Thyroid gland (tissue), 4 donors: ENCODE measurements around the gene CTNNA3. TPM values are rescaled to one million over a fixed set of nuclear protein-coding genes. Genes with fewer than 3 reads are reported as not detected.
A peak's percentile ranks its signal among the peaks of the same experiment; 100 is the strongest.
"Not testable (repeated sequence)": the region's sequence is repeated elsewhere in the genome, so short reads cannot be mapped to it uniquely, and the experiment has no call there.

Source experiments
- DNase-seq, 2 donors: peaks; one replicate each; pipeline ENCODE4 v3.0.0-alpha.2; 2019
- H3K27ac ChIP-seq, 3 donors: fragments of 200-600 bp; sonication (generic); 1 replicate in 2 of 3; 2 replicates in 1 of 3; pipeline ENCODE4 v1.5.1; 2016 to 2019; ENCODE audit warnings: mild to moderate bottlenecking in 1 of 3, moderate library complexity in 1 of 3
- H3K27me3 ChIP-seq: fragments of 200-600 bp; sonication (generic); one replicate; pipeline ENCODE4 v1.5.1; 2019
- H3K36me3 ChIP-seq, 2 donors: fragments of 200-600 bp; sonication (generic); one replicate each; pipeline ENCODE4 v1.5.1; 2016 to 2019
- H3K4me1 ChIP-seq, 2 donors: fragments of 200-600 bp; sonication (generic); one replicate each; pipeline ENCODE4 v1.5.1; 2017 to 2019
- H3K4me3 ChIP-seq, 3 donors: fragments of 200-600 bp; sonication (generic); replicated peaks in 1 of 3; 1 replicate in 2 of 3; 2 replicates in 1 of 3; pipeline ENCODE4 v1.5.1; 2016; ENCODE audit warnings: mild to moderate bottlenecking in 1 of 3
- H3K9me3 ChIP-seq: fragments of 200-600 bp; sonication (generic); one replicate; pipeline ENCODE4 v1.5.1; 2017
- POLR2A ChIP-seq, 2 donors: fragments of 450-650 bp; IDR thresholded peaks; one replicate each; pipeline ENCODE4 v1.6.1; 2017; ENCODE audit warnings: antibody characterized with exemption in 2 of 2, mild to moderate bottlenecking in 2 of 2, moderate library complexity in 1 of 2
- WGBS, 2 donors: methylation state at CpG; one replicate each; pipeline ENCODE4 v1.1.5; 2017; 5-methylcytosine and 5-hydroxymethylcytosine counted together
- intact Hi-C: fragments of 100-400 bp; cut with DNase I; formaldehyde crosslinking; loops from one replicate; pipeline ENCODE4 v1.15.1; 2023
- total RNA-seq, 4 donors: library from RNA; depleted of rRNA; stranded (reverse); fragments of >200 nt; gene quantifications; one replicate each; pipeline ENCODE4 v1.2.3, GENCODE V29; 2016
- TF ChIP-seq, protein P1 (sequence below), 6 experiments: fragments of 200-600 bp in 3 of 6; fragments of 450-650 bp in 3 of 6; sonication (generic) in 3 of 6; IDR thresholded peaks; one replicate each; pipeline ENCODE4 v1.5.1; 2016 to 2019; ENCODE audit warnings: antibody characterized with exemption in 6 of 6, mild to moderate bottlenecking in 2 of 6, inconsistent platforms in 1 of 6, moderate library complexity in 1 of 6

Gene CTNNA3
- total RNA-seq, 4 donors from 2014 or later = 0.11 to 0.79 (median 0.13) TPM; not detected in 1

GRCh38 chr10:67533376-67533775 is 162.6 kb downstream of the CTNNA3 start:
- Histone ChIP-seq H3K9me3 (no peaks in the 10 kb centered on the region), H3K4me3 (no peak overlapping the region), H3K27me3 (no peaks in the 10 kb centered on the region), H3K27ac (no peak overlapping the region), H3K4me1 (no peaks in the 10 kb centered on the region), H3K36me3 (no peaks in the 10 kb centered on the region)
- no peak for TF ChIP-seq POLR2A (IDR thresholded peaks at IDR 0.05)
- TF ChIP-seq, protein P1, sequence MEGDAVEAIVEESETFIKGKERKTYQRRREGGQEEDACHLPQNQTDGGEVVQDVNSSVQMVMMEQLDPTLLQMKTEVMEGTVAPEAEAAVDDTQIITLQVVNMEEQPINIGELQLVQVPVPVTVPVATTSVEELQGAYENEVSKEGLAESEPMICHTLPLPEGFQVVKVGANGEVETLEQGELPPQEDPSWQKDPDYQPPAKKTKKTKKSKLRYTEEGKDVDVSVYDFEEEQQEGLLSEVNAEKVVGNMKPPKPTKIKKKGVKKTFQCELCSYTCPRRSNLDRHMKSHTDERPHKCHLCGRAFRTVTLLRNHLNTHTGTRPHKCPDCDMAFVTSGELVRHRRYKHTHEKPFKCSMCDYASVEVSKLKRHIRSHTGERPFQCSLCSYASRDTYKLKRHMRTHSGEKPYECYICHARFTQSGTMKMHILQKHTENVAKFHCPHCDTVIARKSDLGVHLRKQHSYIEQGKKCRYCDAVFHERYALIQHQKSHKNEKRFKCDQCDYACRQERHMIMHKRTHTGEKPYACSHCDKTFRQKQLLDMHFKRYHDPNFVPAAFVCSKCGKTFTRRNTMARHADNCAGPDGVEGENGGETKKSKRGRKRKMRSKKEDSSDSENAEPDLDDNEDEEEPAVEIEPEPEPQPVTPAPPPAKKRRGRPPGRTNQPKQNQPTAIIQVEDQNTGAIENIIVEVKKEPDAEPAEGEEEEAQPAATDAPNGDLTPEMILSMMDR (IDR thresholded peaks at IDR 0.05) = no peak
- no peak for DNase-seq
- intact Hi-C loops = no loop called here
- 14 to 18% methylated on average over 1 of the region's 1 CpG for WGBS, 2 donors

- H3K4me1 ChIP-seq, H3K36me3 ChIP-seq, H3K27me3 ChIP-seq, H3K9me3 ChIP-seq, H3K4me3 ChIP-seq, H3K27ac ChIP-seq, DNase-seq, intact Hi-C loops: not testable (repeated sequence)
- 87 to 90% methylated on average over 3 of the region's 3 CpGs for WGBS, 2 donors
Observed at GRCh38 chr10:67530990-67531389, 165.0 kb downstream of the CTNNA3 start.

- TF ChIP-seq, protein P1 (IDR thresholded peaks at IDR 0.05) = no peak
- no peak for TF ChIP-seq POLR2A (IDR thresholded peaks at IDR 0.05)
- intact Hi-C loops = no loop called here
- no peaks in the 10 kb centered on the region for H3K27me3 ChIP-seq
Observed at GRCh38 chr10:67527351-67527750, 168.6 kb downstream of the CTNNA3 start.

GRCh38 chr10:67521546-67521945 is 174.4 kb downstream of the CTNNA3 start:
- Histone ChIP-seq H3K36me3 (no peaks in the 10 kb centered on the region), H3K27me3 (no peaks in the 10 kb centered on the region), H3K27ac (no peak overlapping the region), H3K9me3 (no peaks in the 10 kb centered on the region), H3K4me3 (no peak overlapping the region), H3K4me1 (no peaks in the 10 kb centered on the region)
- no peak for TF ChIP-seq POLR2A (IDR thresholded peaks at IDR 0.05)
- TF ChIP-seq, protein P1 (IDR thresholded peaks at IDR 0.05) = no peak
- intact Hi-C loops = no loop called here
- WGBS, 2 donors = 58 to 61% methylated on average over 2 of the region's 2 CpGs
- no peak for DNase-seq

More at GRCh38 chr10:67527351-67527750, 168.6 kb downstream of the CTNNA3 start:
- Histone ChIP-seq H3K4me3 (no peak overlapping the region), H3K9me3 (no peaks in the 10 kb centered on the region), H3K27ac (no peak overlapping the region), H3K4me1 (no peaks in the 10 kb centered on the region), H3K36me3 (no peaks in the 10 kb centered on the region)
- no peak for DNase-seq

DNA sequence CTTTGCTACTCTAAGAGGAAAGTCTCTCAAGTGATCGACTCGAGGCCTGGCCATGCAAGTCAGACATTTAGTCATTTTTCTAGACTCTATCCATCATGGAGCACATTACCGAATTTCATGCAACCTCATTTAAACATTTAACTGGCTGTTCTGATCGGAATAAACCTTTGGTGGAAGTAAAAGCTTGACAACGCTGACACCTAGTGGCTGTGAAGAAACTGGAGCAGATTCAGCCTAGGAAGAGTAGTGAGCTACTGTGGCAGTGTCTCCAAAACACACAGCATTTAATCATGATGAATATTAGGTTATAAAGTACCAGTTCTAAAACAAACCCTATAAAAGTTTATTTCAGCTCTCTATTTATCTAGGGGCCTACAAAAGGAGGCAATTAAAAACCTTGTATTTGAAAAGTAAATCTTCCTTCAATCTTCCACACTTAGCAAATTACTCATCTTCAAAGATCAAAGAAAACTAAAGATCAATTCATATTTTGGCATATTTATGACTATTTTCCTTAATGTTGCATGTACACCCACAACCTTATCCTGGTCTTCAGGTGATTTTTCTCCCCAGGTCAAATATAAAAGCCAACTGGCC is 175.0 kb downstream of the CTNNA3 start:
- intact Hi-C loops = no loop called here
- no peaks in the 10 kb centered on the region for H3K9me3 ChIP-seq
- no peak overlapping the region for H3K27ac ChIP-seq
- H3K36me3 ChIP-seq = no peaks in the 10 kb centered on the region
- H3K27me3 ChIP-seq = no peaks in the 10 kb centered on the region
- no peak overlapping the region for H3K4me3 ChIP-seq
- WGBS, 2 donors = 9% methylated on average over 5 of the region's 5 CpGs
- peak; percentile 4 for DNase-seq
- H3K4me1 ChIP-seq = no peaks in the 10 kb centered on the region
- TF ChIP-seq, protein P1 (IDR thresholded peaks at IDR 0.05) = peak in 5 of 6 experiments; percentile 26 to 61 (median 53)
- TF ChIP-seq POLR2A (IDR thresholded peaks at IDR 0.05) = no peak
